Measurements from ENCODE around the gene ETAA1.
A peak's percentile ranks its signal among the peaks of the same experiment; 100 is the strongest.

ETAA1 gene

GRCh38 chr2:67393237-67393636 is 3.9 kb upstream of the ETAA1 start:
- Histone ChIP-seq H3K4me1 (ENCODE audit: control insufficient read depth, insufficient read depth, low read length) (no peaks in the 10 kb centered on the region), H3K9me3 (ENCODE audit: control insufficient read depth, insufficient read depth, low read depth, low read length) (no peaks in the 10 kb centered on the region), H3K36me3 (ENCODE audit: control insufficient read depth in 2 of 2, insufficient read depth in 1 of 2, low read length in 2 of 2) (no peaks in the 10 kb centered on the region), H3K4me3 (ENCODE audit: low read depth, low read length) (no peak overlapping the region), H3K27ac (ENCODE audit: extremely low read depth, low read depth, low read length) (no peak overlapping the region)
- ChIA-PET POLR2A (no interaction called here), CTCF (no interaction called here)
- TF ChIP-seq ZNF561 (tag by site-specific recombination; IDR thresholded peaks at IDR 0.05; ENCODE audit: borderline replicate concordance) (no peak), OVOL3 (tag by site-specific recombination; IDR thresholded peaks at IDR 0.05) (no peak)

- H3K27ac ChIP-seq (ENCODE audit: extremely low read depth, low read depth, low read length) = no peak overlapping the region
- CTCF ChIA-PET = no interaction called here
- POLR2A ChIA-PET = no interaction called here
These were observed 2.4 kb upstream of the ETAA1 start for GRCh38 chr2:67394734-67395133.

GRCh38 chr2:67399144-67399543 is 2.0 kb downstream of the ETAA1 start:
- H3K27ac ChIP-seq (ENCODE audit: extremely low read depth, low read depth, low read length) = no peak overlapping the region
- POLR2A ChIA-PET = no interaction called here
- TF ChIP-seq ZNF211 (tag by site-specific recombination; IDR thresholded peaks at IDR 0.05; ENCODE audit: low read depth) (no peak), GLI2 (tag by site-specific recombination; IDR thresholded peaks at IDR 0.05; ENCODE audit: borderline replicate concordance, low read depth) (no peak), ZNF366 (tag by site-specific recombination; conservative IDR thresholded peaks at IDR 0.05) (peak; percentile 31; the same call in 1 of the 2 replicates)

More at GRCh38 chr2:67394734-67395133, 2.4 kb upstream of the ETAA1 start:
- Histone ChIP-seq H3K4me3 (ENCODE audit: low read depth, low read length) (no peak overlapping the region), H3K36me3 (ENCODE audit: control insufficient read depth in 2 of 2, insufficient read depth in 1 of 2, low read length in 2 of 2) (no peaks in the 10 kb centered on the region; a peak in 1 of 3 replicates), H3K9me3 (ENCODE audit: control insufficient read depth, insufficient read depth, low read depth, low read length) (no peaks in the 10 kb centered on the region), H3K4me1 (ENCODE audit: control insufficient read depth, insufficient read depth, low read length) (peaks cover 6% of the 10 kb centered on the region; the same call in 1 of the 2 replicates)
- TF ChIP-seq ZNF621 (tag by site-specific recombination; IDR thresholded peaks at IDR 0.05) (no peak), ZNF362 (tag by site-specific recombination; IDR thresholded peaks at IDR 0.05) (0 out of 2 replicates have a peak, but pooled peaks have one; percentile 20)

GRCh38 chr2:67399831-67400489 is 2.8 kb downstream of the ETAA1 start:
- TF ChIP-seq ZNF776 (tag by site-specific recombination; IDR thresholded peaks at IDR 0.05; ENCODE audit: borderline replicate concordance) (no peak), HOXA7 (CRISPR knock-in tag; IDR thresholded peaks at IDR 0.05; ENCODE audit: borderline replicate concordance) (no peak), ZNF362 (tag by site-specific recombination; IDR thresholded peaks at IDR 0.05) (peak; percentile 81; the same call in 1 of the 2 replicates), SP7 (tag by site-specific recombination; IDR thresholded peaks at IDR 0.05) (peak; percentile 83), WT1 (tag by site-specific recombination; IDR thresholded peaks at IDR 0.05) (0 out of 2 replicates have a peak, but pooled peaks have one; percentile 22), PRDM6 (tag by site-specific recombination; IDR thresholded peaks at IDR 0.05) (peak; percentile 89), ZNF645 (tag by site-specific recombination; IDR thresholded peaks at IDR 0.05) (no peak)
- no peak overlapping the region for H3K27ac ChIP-seq (ENCODE audit: extremely low read depth, low read depth, low read length)
- H3K9me3 ChIP-seq (ENCODE audit: control insufficient read depth, insufficient read depth, low read depth, low read length) = no peaks in the 10 kb centered on the region
- no peak overlapping the region for H3K4me3 ChIP-seq (ENCODE audit: low read depth, low read length)
- ChIA-PET POLR2A (no interaction called here), CTCF (no interaction called here)
- H3K36me3 ChIP-seq (ENCODE audit: control insufficient read depth in 2 of 2, insufficient read depth in 1 of 2, low read length in 2 of 2) = peaks cover 20 to 34% of the 10 kb centered on the region in 2 experiments; a peak in 2 of 3 replicates
- peaks cover 18% of the 10 kb centered on the region for H3K4me1 ChIP-seq (ENCODE audit: control insufficient read depth, insufficient read depth, low read length)

More at GRCh38 chr2:67399144-67399543, 2.0 kb downstream of the ETAA1 start:
- Histone ChIP-seq H3K36me3 (ENCODE audit: control insufficient read depth in 2 of 2, insufficient read depth in 1 of 2, low read length in 2 of 2) (peaks cover 15 to 26% of the 10 kb centered on the region in 2 experiments; a peak in 2 of 3 replicates), H3K9me3 (ENCODE audit: control insufficient read depth, insufficient read depth, low read depth, low read length) (no peaks in the 10 kb centered on the region), H3K4me1 (ENCODE audit: control insufficient read depth, insufficient read depth, low read length) (peaks cover 18% of the 10 kb centered on the region), H3K4me3 (ENCODE audit: low read depth, low read length) (no peak overlapping the region)
- CTCF ChIA-PET = no interaction called here

Measured in HEK293 (cell line).